ENCODE results near the gene ATF6.
"Not testable (repeated sequence)": the region's sequence is repeated elsewhere in the genome, so short reads cannot be mapped to it uniquely, and the experiment has no call there.

ATF6 gene

DNA sequence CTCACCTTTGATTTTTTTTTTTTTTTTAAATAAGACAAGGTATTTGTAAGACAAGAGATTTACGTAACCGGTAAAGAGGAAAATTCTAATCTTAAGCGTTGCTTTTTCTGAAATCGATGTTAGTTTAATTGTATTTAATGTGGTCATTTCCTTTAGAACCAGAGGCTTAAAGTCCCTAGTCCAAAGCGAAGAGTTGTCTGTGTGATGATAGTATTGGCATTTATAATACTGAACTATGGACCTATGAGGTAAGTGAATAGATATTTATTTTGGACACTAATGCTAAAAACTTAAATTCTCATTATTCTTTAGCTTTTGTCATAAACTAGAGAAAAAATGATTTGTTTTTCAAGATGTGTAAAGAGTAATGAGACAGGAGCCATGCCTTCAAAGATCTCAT is 54.8 kb downstream of the ATF6 start:
- Histone ChIP-seq H3K27me3 (ENCODE audit: control insufficient read depth in 5 of 5, insufficient read depth in 4 of 5, low read length in 5 of 5) (no peaks in the 10 kb centered on the region), H3K36me3 (ENCODE audit: control insufficient read depth in 5 of 5, insufficient read depth in 5 of 5, low read length in 5 of 5) (peaks cover 18 to 38% (median 26%) of the 10 kb centered on the region in 5 donors), H3K9ac (ENCODE audit: low read length in 5 of 5) (no peak overlapping the region), H3K4me3 (ENCODE audit: low read depth in 1 of 5, low read length in 5 of 5) (no peak overlapping the region), H3K4me1 (ENCODE audit: control insufficient read depth in 5 of 5, insufficient read depth in 5 of 5, low read length in 5 of 5) (peaks cover 0 to 7% (median 2%) of the 10 kb centered on the region in 5 donors), H3K9me3 (ENCODE audit: control insufficient read depth in 5 of 5, low read length in 5 of 5) (no peaks in the 10 kb centered on the region), H3K27ac (ENCODE audit: low read depth, low read length) (no peak overlapping the region)

DNA sequence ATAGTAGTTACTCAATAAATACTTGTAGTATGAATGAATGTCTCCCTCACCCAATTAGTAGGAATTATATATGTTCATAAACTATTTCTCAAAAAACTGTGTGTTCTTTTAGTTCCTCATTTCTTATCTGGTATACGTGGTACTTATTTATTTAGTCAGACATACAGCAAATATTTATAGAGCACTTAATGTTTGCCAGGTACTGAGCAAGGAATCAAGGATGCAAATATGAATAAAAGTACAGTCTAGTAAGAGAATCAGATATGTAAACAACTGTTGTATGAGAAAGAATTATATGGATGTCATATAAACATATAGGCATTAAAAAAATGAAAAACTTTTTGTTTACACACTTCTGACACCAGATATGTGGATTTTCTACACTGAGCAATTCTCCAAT is 58.5 kb downstream of the ATF6 start:
- no peak overlapping the region for H3K27ac ChIP-seq (ENCODE audit: low read depth, low read length)

DNA sequence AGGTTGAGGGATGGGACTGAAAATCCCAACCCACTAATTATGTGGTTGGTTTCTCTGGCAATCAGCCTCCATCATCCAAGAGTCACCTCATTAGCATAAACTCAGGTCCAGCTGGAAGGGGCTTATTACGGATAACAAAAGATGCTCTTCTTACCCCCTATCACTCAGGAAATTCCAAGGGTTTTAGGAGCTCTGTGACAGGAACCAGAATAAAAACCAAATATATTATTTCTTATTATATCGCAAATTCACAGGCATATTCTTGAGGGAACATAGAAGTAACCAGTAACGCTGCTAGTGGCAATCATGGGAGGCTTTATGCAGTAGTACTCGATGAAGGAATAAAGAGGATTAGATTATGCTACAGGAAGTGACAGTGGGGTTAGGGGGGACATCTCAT is 59.7 kb downstream of the ATF6 start:
- Histone ChIP-seq H3K9ac (ENCODE audit: low read length in 5 of 5) (no peak overlapping the region), H3K4me1 (ENCODE audit: control insufficient read depth in 5 of 5, insufficient read depth in 5 of 5, low read length in 5 of 5) (no peaks in the 10 kb centered on the region), H3K9me3 (ENCODE audit: control insufficient read depth in 5 of 5, low read length in 5 of 5) (no peaks in the 10 kb centered on the region), H3K27me3 (ENCODE audit: control insufficient read depth in 5 of 5, insufficient read depth in 4 of 5, low read length in 5 of 5) (no peaks in the 10 kb centered on the region), H3K4me3 (ENCODE audit: low read depth in 1 of 5, low read length in 5 of 5) (no peak overlapping the region), H3K36me3 (ENCODE audit: control insufficient read depth in 5 of 5, insufficient read depth in 5 of 5, low read length in 5 of 5) (peaks cover 16 to 33% (median 19%) of the 10 kb centered on the region in 5 donors), H3K27ac (ENCODE audit: low read depth, low read length) (no peak overlapping the region)

More for the DNA sequence above, 58.5 kb downstream of the ATF6 start:
- Histone ChIP-seq H3K9ac (ENCODE audit: low read length in 5 of 5) (no peak overlapping the region), H3K9me3 (ENCODE audit: control insufficient read depth in 5 of 5, low read length in 5 of 5) (no peaks in the 10 kb centered on the region), H3K4me3 (ENCODE audit: low read depth in 1 of 5, low read length in 5 of 5) (no peak overlapping the region), H3K36me3 (ENCODE audit: control insufficient read depth in 5 of 5, insufficient read depth in 5 of 5, low read length in 5 of 5) (peaks cover 18 to 39% (median 27%) of the 10 kb centered on the region in 5 donors), H3K27me3 (ENCODE audit: control insufficient read depth in 5 of 5, insufficient read depth in 4 of 5, low read length in 5 of 5) (no peaks in the 10 kb centered on the region), H3K4me1 (ENCODE audit: control insufficient read depth in 5 of 5, insufficient read depth in 5 of 5, low read length in 5 of 5) (no peaks in the 10 kb centered on the region)

DNA sequence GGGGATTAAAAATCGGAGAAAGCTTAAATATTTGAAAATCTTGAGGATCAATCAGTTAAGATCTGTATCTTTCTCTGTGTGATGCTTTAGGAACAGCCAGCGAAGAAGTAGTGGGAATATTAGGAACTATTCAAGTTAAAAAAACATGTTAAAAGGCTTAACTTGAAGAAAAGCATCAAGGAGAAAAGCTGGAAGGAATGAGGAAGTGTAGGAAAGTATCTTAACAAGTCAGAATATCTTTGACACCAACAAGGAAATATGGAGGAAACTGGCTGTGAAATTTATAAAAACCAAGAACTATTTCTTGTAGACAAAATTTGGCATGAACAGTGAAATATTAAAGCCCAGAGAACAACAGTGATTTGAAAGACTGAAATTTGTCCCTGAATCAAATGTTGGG is 60.4 kb downstream of the ATF6 start:
- Histone ChIP-seq H3K27ac (ENCODE audit: low read depth, low read length) (no peak overlapping the region), H3K4me1 (ENCODE audit: control insufficient read depth in 5 of 5, insufficient read depth in 5 of 5, low read length in 5 of 5) (no peaks in the 10 kb centered on the region), H3K27me3 (ENCODE audit: control insufficient read depth in 5 of 5, insufficient read depth in 4 of 5, low read length in 5 of 5) (no peaks in the 10 kb centered on the region), H3K36me3 (ENCODE audit: control insufficient read depth in 5 of 5, insufficient read depth in 5 of 5, low read length in 5 of 5) (peaks cover 10 to 26% (median 12%) of the 10 kb centered on the region in 5 donors), H3K9ac (ENCODE audit: low read length in 5 of 5) (no peak overlapping the region), H3K9me3 (ENCODE audit: control insufficient read depth in 5 of 5, low read length in 5 of 5) (no peaks in the 10 kb centered on the region), H3K4me3 (ENCODE audit: low read depth in 1 of 5, low read length in 5 of 5) (no peak overlapping the region)

DNA sequence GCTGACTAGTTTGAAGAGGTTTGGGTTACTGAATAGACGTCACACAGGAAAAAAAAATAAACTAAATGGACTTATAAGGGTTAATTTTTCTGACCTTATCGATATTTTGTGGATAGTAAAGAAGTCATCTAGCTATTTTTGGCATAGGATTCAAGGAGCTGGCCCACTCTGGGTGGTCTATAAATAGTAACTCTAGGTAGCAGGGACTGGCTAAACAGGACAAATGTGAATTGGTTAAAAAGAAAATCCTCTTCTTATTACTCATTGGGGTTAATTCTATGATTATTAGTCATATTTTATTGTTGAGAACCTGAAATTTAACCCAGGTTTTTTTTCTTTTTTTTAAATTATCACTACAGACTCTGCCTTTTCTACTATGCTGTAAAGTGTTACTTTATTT is 61.7 kb downstream of the ATF6 start:
- Histone ChIP-seq H3K27ac (ENCODE audit: low read depth, low read length) (no peak overlapping the region), H3K4me3 (ENCODE audit: low read depth in 1 of 5, low read length in 5 of 5) (no peak overlapping the region), H3K9ac (ENCODE audit: low read length in 5 of 5) (no peak overlapping the region), H3K36me3 (ENCODE audit: control insufficient read depth in 5 of 5, insufficient read depth in 5 of 5, low read length in 5 of 5) (peaks cover 2 to 18% (median 5%) of the 10 kb centered on the region in 5 donors), H3K4me1 (ENCODE audit: control insufficient read depth in 5 of 5, insufficient read depth in 5 of 5, low read length in 5 of 5) (no peaks in the 10 kb centered on the region), H3K27me3 (ENCODE audit: control insufficient read depth in 5 of 5, insufficient read depth in 4 of 5, low read length in 5 of 5) (no peaks in the 10 kb centered on the region), H3K9me3 (ENCODE audit: control insufficient read depth in 5 of 5, low read length in 5 of 5) (no peaks in the 10 kb centered on the region)

DNA sequence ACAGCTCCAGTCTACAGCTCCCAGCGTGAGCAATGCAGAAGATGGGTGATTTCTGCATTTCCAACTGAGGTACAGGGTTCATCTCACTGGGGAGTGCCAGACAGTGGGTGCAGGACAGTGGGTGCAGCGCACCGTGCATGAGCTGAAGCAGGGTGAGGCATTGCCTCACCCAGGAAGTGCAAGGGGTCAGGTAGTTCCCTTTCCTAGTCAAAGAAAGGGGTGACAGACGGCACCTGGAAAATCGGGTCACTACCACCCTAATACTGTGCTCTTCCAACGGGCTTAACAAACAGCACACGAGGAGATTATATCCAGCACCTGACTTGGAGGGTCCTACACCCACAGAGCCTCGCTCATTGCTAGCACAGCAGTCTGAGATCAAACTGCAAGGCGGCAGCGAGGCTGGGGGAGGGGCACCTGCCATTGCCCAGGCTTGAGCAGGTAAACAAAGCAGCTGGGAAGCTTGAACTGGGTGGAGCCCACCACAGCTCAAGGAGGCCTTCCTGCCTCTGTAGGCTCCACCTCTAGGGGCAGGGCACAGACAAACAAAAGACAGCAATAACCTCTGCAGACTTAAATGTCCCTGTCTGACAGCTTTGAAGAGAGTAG is 66.3 kb downstream of the ATF6 start:
- not testable (repeated sequence) for H3K9ac ChIP-seq (ENCODE audit: low read length in 5 of 5); H3K27me3 ChIP-seq (ENCODE audit: control insufficient read depth in 5 of 5, insufficient read depth in 4 of 5, low read length in 5 of 5); H3K4me3 ChIP-seq (ENCODE audit: low read depth in 1 of 5, low read length in 5 of 5); H3K9me3 ChIP-seq (ENCODE audit: control insufficient read depth in 5 of 5, low read length in 5 of 5); H3K27ac ChIP-seq (ENCODE audit: low read depth, low read length); H3K4me1 ChIP-seq (ENCODE audit: control insufficient read depth in 5 of 5, insufficient read depth in 5 of 5, low read length in 5 of 5)
- H3K36me3 ChIP-seq (ENCODE audit: control insufficient read depth in 5 of 5, insufficient read depth in 5 of 5, low read length in 5 of 5), result peaks cover 0 to 13% (median 2%) of the 10 kb centered on the region in 5 donors

DNA sequence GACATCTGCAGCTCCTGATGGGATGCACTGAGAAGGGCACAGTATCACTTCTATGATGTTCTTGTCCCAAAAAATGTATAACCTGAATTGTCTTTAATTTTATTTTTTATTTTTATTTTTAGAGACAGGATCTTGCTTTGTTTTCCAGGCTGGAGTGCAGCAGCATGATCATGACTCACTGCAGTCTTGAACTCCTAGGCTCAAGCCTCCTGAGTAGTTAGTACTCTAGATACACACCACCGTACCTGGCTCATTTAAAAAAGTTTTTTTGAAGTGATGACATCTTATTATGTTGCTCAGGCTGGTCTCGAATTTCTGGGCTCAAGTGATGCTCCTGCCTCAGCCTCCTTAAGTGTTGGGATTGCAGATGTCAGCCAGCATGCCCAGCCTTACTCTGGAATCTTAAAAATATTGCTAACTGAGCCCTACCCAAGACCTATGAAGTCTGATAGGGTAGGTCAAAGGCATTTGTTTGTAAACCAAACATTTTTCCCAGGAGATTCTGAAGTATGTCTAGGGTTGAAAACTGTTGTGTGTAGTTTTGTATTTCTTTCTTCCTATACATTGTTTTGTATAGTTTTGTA is 68.9 kb downstream of the ATF6 start:
- Histone ChIP-seq H3K36me3 (ENCODE audit: control insufficient read depth in 5 of 5, insufficient read depth in 5 of 5, low read length in 5 of 5) (peaks cover 0 to 11% (median 7%) of the 10 kb centered on the region in 5 donors), H3K4me3 (ENCODE audit: low read depth in 1 of 5, low read length in 5 of 5) (no peak overlapping the region), H3K27ac (ENCODE audit: low read depth, low read length) (no peak overlapping the region), H3K9ac (ENCODE audit: low read length in 5 of 5) (no peak overlapping the region), H3K9me3 (ENCODE audit: control insufficient read depth in 5 of 5, low read length in 5 of 5) (no peaks in the 10 kb centered on the region), H3K27me3 (ENCODE audit: control insufficient read depth in 5 of 5, insufficient read depth in 4 of 5, low read length in 5 of 5) (no peaks in the 10 kb centered on the region), H3K4me1 (ENCODE audit: control insufficient read depth in 5 of 5, insufficient read depth in 5 of 5, low read length in 5 of 5) (no peaks in the 10 kb centered on the region)

DNA sequence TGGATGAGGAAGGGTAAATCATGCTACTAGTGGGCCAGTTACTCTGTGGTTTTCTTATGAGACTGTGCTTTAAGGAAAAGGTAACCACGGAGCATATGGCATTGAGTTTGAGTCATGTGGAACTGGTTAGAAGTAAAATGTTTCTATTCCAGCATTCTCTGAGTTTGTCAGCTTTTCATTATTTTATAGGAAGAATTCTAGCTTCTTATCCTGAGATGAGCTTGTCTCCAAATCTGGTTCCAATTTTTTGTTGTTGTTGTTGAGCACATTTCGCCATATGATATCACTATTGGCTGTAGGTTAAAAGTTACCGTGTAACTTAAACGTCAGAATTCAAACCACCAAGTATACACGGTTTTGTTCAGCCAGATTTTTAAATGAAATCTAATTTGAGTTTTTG is 69.9 kb downstream of the ATF6 start:
- Histone ChIP-seq H3K9me3 (ENCODE audit: control insufficient read depth in 5 of 5, low read length in 5 of 5) (no peaks in the 10 kb centered on the region), H3K4me3 (ENCODE audit: low read depth in 1 of 5, low read length in 5 of 5) (no peak overlapping the region), H3K27me3 (ENCODE audit: control insufficient read depth in 5 of 5, insufficient read depth in 4 of 5, low read length in 5 of 5) (no peaks in the 10 kb centered on the region), H3K4me1 (ENCODE audit: control insufficient read depth in 5 of 5, insufficient read depth in 5 of 5, low read length in 5 of 5) (no peaks in the 10 kb centered on the region), H3K36me3 (ENCODE audit: control insufficient read depth in 5 of 5, insufficient read depth in 5 of 5, low read length in 5 of 5) (peaks cover 0 to 11% (median 7%) of the 10 kb centered on the region in 5 donors), H3K27ac (ENCODE audit: low read depth, low read length) (no peak overlapping the region), H3K9ac (ENCODE audit: low read length in 5 of 5) (no peak overlapping the region)

DNA sequence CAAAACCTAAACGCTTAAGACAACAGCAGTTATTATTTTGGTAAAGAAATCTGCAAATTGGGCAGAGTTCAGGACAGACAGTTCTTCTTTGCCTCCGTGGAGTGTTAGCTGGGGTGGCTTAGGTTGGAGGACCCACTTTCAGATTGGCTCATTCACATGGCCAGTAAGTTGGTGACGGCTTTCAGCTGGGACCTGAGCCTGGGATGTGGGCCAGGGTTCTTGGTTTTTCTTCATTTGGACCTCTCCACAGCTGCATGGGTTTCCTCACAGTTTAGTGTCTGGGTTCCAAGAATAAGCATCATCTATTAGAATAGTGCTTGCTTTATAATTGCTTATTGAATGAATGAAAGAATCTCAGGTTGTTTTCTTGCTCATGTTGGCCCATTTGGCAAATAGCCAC is 72.2 kb downstream of the ATF6 start:
- Histone ChIP-seq H3K9me3 (ENCODE audit: control insufficient read depth in 5 of 5, low read length in 5 of 5) (no peaks in the 10 kb centered on the region), H3K27ac (ENCODE audit: low read depth, low read length) (no peak overlapping the region), H3K9ac (ENCODE audit: low read length in 5 of 5) (no peak overlapping the region), H3K4me3 (ENCODE audit: low read depth in 1 of 5, low read length in 5 of 5) (no peak overlapping the region), H3K4me1 (ENCODE audit: control insufficient read depth in 5 of 5, insufficient read depth in 5 of 5, low read length in 5 of 5) (no peaks in the 10 kb centered on the region), H3K27me3 (ENCODE audit: control insufficient read depth in 5 of 5, insufficient read depth in 4 of 5, low read length in 5 of 5) (no peaks in the 10 kb centered on the region), H3K36me3 (ENCODE audit: control insufficient read depth in 5 of 5, insufficient read depth in 5 of 5, low read length in 5 of 5) (peaks cover 3 to 17% (median 10%) of the 10 kb centered on the region in 5 donors)

DNA sequence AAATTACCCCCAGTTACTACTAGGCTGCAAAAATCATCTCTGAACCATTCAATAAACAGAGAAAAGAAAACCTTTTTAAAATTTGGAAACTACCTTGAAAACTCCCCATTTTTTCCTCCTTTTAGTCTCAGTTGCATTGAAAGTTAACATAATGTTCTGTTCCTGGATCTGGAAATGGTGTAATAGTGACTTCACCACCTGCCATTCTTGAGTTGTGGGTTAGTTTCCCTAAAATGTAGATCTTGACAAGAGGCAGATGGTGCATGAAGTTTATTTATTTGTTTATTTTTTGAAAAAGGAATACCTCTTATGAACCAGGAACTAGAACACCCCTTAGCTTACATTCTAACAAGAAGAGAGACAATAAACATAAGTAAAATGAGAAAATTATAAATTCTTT is 72.8 kb downstream of the ATF6 start:
- no peak overlapping the region for H3K9ac ChIP-seq (ENCODE audit: low read length in 5 of 5)
- H3K4me3 ChIP-seq (ENCODE audit: low read depth in 1 of 5, low read length in 5 of 5), result no peak overlapping the region
- H3K36me3 ChIP-seq (ENCODE audit: control insufficient read depth in 5 of 5, insufficient read depth in 5 of 5, low read length in 5 of 5), result peaks cover 4 to 19% (median 10%) of the 10 kb centered on the region in 5 donors
- H3K27ac ChIP-seq (ENCODE audit: low read depth, low read length), result no peak overlapping the region
- H3K27me3 ChIP-seq (ENCODE audit: control insufficient read depth in 5 of 5, insufficient read depth in 4 of 5, low read length in 5 of 5), result no peaks in the 10 kb centered on the region
- no peaks in the 10 kb centered on the region for H3K4me1 ChIP-seq (ENCODE audit: control insufficient read depth in 5 of 5, insufficient read depth in 5 of 5, low read length in 5 of 5)
- no peaks in the 10 kb centered on the region for H3K9me3 ChIP-seq (ENCODE audit: control insufficient read depth in 5 of 5, low read length in 5 of 5)
